GM12878 (cell line): ENCODE measurements around the gene ARL5B. TPM values are rescaled to one million over a fixed set of nuclear protein-coding genes. Genes with fewer than 3 reads are reported as not detected.

Experiments used
- ATAC-seq: fragments of 200-7000 bp; cut with Tn5 transposase; 3 replicates; pipeline ENCODE4 v1.9.1; 2020; ENCODE audit warnings: mild to moderate bottlenecking, moderate library complexity
- BruUV-seq: library from RNA; stranded (reverse); fragments of 400-500 nt; replicated peaks from 2 replicates; lab custom pipeline; 2021; lab: Mats Ljungman, UMichigan
- CTCF ChIA-PET: fragments of 300-600 bp; sonication (Branson Sonifier 250); formaldehyde crosslinking; extraction: SDS; loops from one replicate; lab custom pipeline; 2021; ENCODE audit warnings: inconsistent platforms; lab: Yijun Ruan, JAX
- POLR2A ChIA-PET: fragments of 350-600 bp; formaldehyde crosslinking; extraction: SDS; loops from one replicate; lab custom pipeline; 2021; ENCODE audit warnings: inconsistent platforms; lab: Charles Lee
- RAD21 ChIA-PET: fragments of 300-600 bp; sonication (Branson Sonifier 250); formaldehyde crosslinking; loops from one replicate; lab custom pipeline; 2023; ENCODE audit warnings: antibody characterized with exemption; ENCODE audit not compliant: unreplicated experiment; lab: Charles Lee
- SMC1A ChIA-PET: fragments of 300-600 bp; sonication (Branson Sonifier 250); formaldehyde crosslinking; loops from one replicate; lab custom pipeline; 2023; ENCODE audit not compliant: unreplicated experiment, uncharacterized antibody; lab: Charles Lee
- DNase-seq: peaks from one replicate; pipeline ENCODE4 v3.0.0-alpha.2; 2011; ENCODE audit warnings: low read depth, low spot score
- FAIRE-seq: peaks from 3 replicates; lab custom pipeline; 2011; peaks lifted over from hg19 to GRCh38; lab: Jason Lieb, UNC
- H2AFZ ChIP-seq: 2 replicates; pipeline ENCODE4 v1.6.0; 2011; ENCODE audit warnings: low read depth, low read length, control low read depth; ENCODE audit not compliant: control insufficient read depth
- H3K27ac ChIP-seq: 2 replicates; pipeline ENCODE4 v1.5.1; 2011; ENCODE audit warnings: control low read depth; ENCODE audit not compliant: control insufficient read depth, insufficient read depth
- H3K27me3 ChIP-seq, 2 experiments: replicated peaks in 1 of 2; 2 replicates each; pipeline versions ENCODE4 v1.6.0 to v1.6.1; 2011; ENCODE audit warnings: low read length in 1 of 2; ENCODE audit not compliant: control insufficient read depth in 2 of 2, insufficient read depth in 2 of 2
- H3K36me3 ChIP-seq, 2 experiments: 2 replicates each; pipeline ENCODE4 v1.5.1; 2011; ENCODE audit warnings: low read length in 1 of 2; ENCODE audit not compliant: control insufficient read depth in 2 of 2, insufficient read depth in 2 of 2
- H3K4me1 ChIP-seq: 2 replicates; pipeline ENCODE4 v1.6.1; 2011; ENCODE audit warnings: mild to moderate bottlenecking, low read length, moderate library complexity, mixed read lengths; ENCODE audit not compliant: control insufficient read depth, insufficient read depth
- H3K4me2 ChIP-seq: 2 replicates; pipeline ENCODE4 v1.6.0; 2011; ENCODE audit warnings: control low read depth; ENCODE audit not compliant: control insufficient read depth, insufficient read depth
- H3K4me3 ChIP-seq: fragments of 200-600 bp; sonication (generic); 2 replicates; pipeline ENCODE4 v1.5.1; 2016
- H3K79me2 ChIP-seq: 2 replicates; pipeline ENCODE4 v1.6.0; 2011; ENCODE audit warnings: low read length; ENCODE audit not compliant: control insufficient read depth, insufficient read depth
- H3K9ac ChIP-seq: 2 replicates; pipeline ENCODE4 v1.8.0; 2011; ENCODE audit warnings: low read length, control low read depth, mixed read lengths; ENCODE audit not compliant: control insufficient read depth, insufficient read depth
- H3K9me3 ChIP-seq: replicated peaks from 3 replicates; pipeline ENCODE4 v1.5.1; 2011; ENCODE audit warnings: mild to moderate bottlenecking, low read length; ENCODE audit not compliant: control insufficient read depth, insufficient read depth
- H4K20me1 ChIP-seq: 2 replicates; pipeline ENCODE4 v1.6.0; 2011; ENCODE audit not compliant: control insufficient read depth, insufficient read depth
- BCL11A ChIP-seq: IDR thresholded peaks from 2 replicates; pipeline ENCODE4 v1.6.1; 2011; ENCODE audit warnings: low read depth, low read length
- EZH2 ChIP-seq: IDR thresholded peaks from 2 replicates; pipeline ENCODE4 v1.6.1; 2012; ENCODE audit warnings: low read depth, mild to moderate bottlenecking, control low read depth, inconsistent platforms, low read length, borderline replicate concordance; ENCODE audit not compliant: control insufficient read depth
- FOXK2 ChIP-seq: fragments of 450-650 bp; IDR thresholded peaks from 2 replicates; pipeline ENCODE4 v1.6.1; 2017; ENCODE audit warnings: mild to moderate bottlenecking, moderate library complexity
- FOXM1 ChIP-seq: IDR thresholded peaks from 2 replicates; pipeline ENCODE4 v1.6.1; 2012; ENCODE audit warnings: low read depth, mild to moderate bottlenecking, inconsistent platforms, low read length, moderate library complexity
- GATAD2B ChIP-seq: fragments of 450-650 bp; conservative IDR thresholded peaks from 2 replicates; pipeline ENCODE4 v1.6.1; 2017; ENCODE audit warnings: low read depth, mild to moderate bottlenecking, moderate library complexity
- NFYB ChIP-seq: IDR thresholded peaks from 2 replicates; pipeline ENCODE4 v1.6.1; 2011; ENCODE audit warnings: low read depth, mild to moderate bottlenecking, low read length, improper control_type of control experiment, moderate library complexity; ENCODE audit not compliant: insufficient read depth
- PRDM15 ChIP-seq: fragments of 450-650 bp; formaldehyde crosslinking; IDR thresholded peaks from 2 replicates; pipeline ENCODE4 v1.4.0; 2020; ENCODE audit warnings: mild to moderate bottlenecking, moderate library complexity
- RUNX3 ChIP-seq: IDR thresholded peaks from 2 replicates; pipeline ENCODE4 v1.6.1; 2012; ENCODE audit warnings: low read length, inconsistent platforms
- SREBF1 ChIP-seq: IDR thresholded peaks from 2 replicates; pipeline ENCODE4 v1.6.1; 2012; ENCODE audit warnings: mild to moderate bottlenecking, low read length
- TCF12 ChIP-seq: IDR thresholded peaks from 2 replicates; pipeline ENCODE4 v1.6.1; 2011; ENCODE audit warnings: low read depth, mild to moderate bottlenecking, low read length
- YY1 ChIP-seq: IDR thresholded peaks from 2 replicates; pipeline ENCODE4 v1.6.1; 2011; ENCODE audit warnings: low read depth, mild to moderate bottlenecking, low read length
- ZBTB11 ChIP-seq: fragments of 450-650 bp; formaldehyde crosslinking; IDR thresholded peaks from 2 replicates; pipeline ENCODE4 v1.5.0; 2022; ENCODE audit warnings: mild to moderate bottlenecking, missing genetic modification characterization
- ZBTB33 ChIP-seq: fragments of 450-650 bp; IDR thresholded peaks from 2 replicates; pipeline ENCODE4 v1.6.1; 2017; ENCODE audit warnings: mild to moderate bottlenecking
- ZSCAN29 ChIP-seq: fragments of 450-650 bp; IDR thresholded peaks from 2 replicates; pipeline ENCODE4 v1.6.1; 2017; ENCODE audit warnings: mild to moderate bottlenecking, moderate library complexity
- WGBS: methylation state at CpG from one replicate; pipeline ENCODE4 v1.1.6; 2016; ENCODE audit warnings: low lambda C conversion rate; ENCODE audit not compliant: insufficient replicate concordance, insufficient coverage; ENCODE audit errors: missing lambda C conversion rate; 5-methylcytosine and 5-hydroxymethylcytosine counted together
- in situ Hi-C: fragments of 300-500 bp; cut with MboI; formaldehyde crosslinking; loops from 9 replicates; pipeline ENCODE4 v1.14.3; 2018; ENCODE audit warnings: mixed read lengths
- intact Hi-C: fragments of 100-400 bp; cut with micrococcal nuclease; formaldehyde crosslinking; loops from one replicate; pipeline ENCODE4 v1.14.2; 2022; ENCODE audit not compliant: unreplicated experiment
- polyA plus RNA-seq, 11 experiments: library from polyadenylated mRNA; depleted of rRNA in 4 of 11; unstranded in 6 of 11; stranded (reverse) in 5 of 11; fragments of >200 nt; fragmentation: Nextera tagmentation in 4 of 11; fragmentation: Illumina TruSeq in 1 of 11; extraction: Ambion mirVana in 4 of 11; extraction: Trizol in 1 of 11; gene quantifications; 1 replicate in 1 of 11; 2 replicates in 10 of 11; pipeline versions ENCODE4 v1.2.1 to v1.2.3, GENCODE V29; 2011 to 2016; ENCODE audit warnings: inconsistent platforms in 2 of 11, missing spikeins in 2 of 11, low read depth in 1 of 11
- total RNA-seq, 4 experiments: library from RNA; depleted of rRNA in 3 of 4; stranded (reverse); fragments of >200 nt in 3 of 4; fragmentation: Illumina TruSeq in 1 of 4; extraction: Trizol in 1 of 4; gene quantifications; 2 replicates each; pipeline versions ENCODE4 v1.2.1 to v1.2.3, GENCODE V29; 2013 to 2021

The ARL5B gene
- total and polyA plus RNA-seq, 10 of the 15 experiments (the other 5 are each of a cell fraction or from before 2014, with no cell fraction given), result 2.5 to 20.7 (median 9.1) TPM

GRCh38 chr10:18647945-18648344, 11.3 kb upstream of the ARL5B start:
- no TSS peak for BruUV-seq
- Histone ChIP-seq H3K36me3 (no peaks in the 10 kb centered on the region), H3K27me3 (no peaks in the 10 kb centered on the region), H4K20me1 (no peaks in the 10 kb centered on the region), H2AFZ (no peak overlapping the region), H3K27ac (no peak overlapping the region), H3K79me2 (peaks cover 38% of the 10 kb centered on the region), H3K4me2 (0 out of 2 replicates have a peak overlapping the region, but pooled peaks have one; percentile 4), H3K9ac (no peak overlapping the region), H3K4me1 (no peaks in the 10 kb centered on the region), H3K4me3 (no peak overlapping the region), H3K9me3 (no peaks in the 10 kb centered on the region)
- ChIA-PET POLR2A (interaction anchor here (0.7 to 2.7 kb wide), 2 partner anchors 11 to 14 kb away, joined by 8 to 21 read pairs; partner anchors contain the start of gene ARL5B), RAD21 (interaction anchor here (1.5 to 1.8 kb wide), 2 partner anchors 19 to 247 kb away, joined by 4 read pairs; no protein-coding TSS in a partner anchor), CTCF (interaction anchor here (0.6 to 1.9 kb wide), 4 partner anchors 8 to 453 kb away, joined by 3 to 4 read pairs (median 4); no protein-coding TSS in a partner anchor), SMC1A (interaction anchor here (0.5 to 2.8 kb wide), 7 partner anchors 8 to 514 kb away, joined by 3 to 17 read pairs (median 3); partner anchors contain the start of gene ARL5B)
- 96% methylated on average over 3 of the region's 3 CpGs for WGBS
- DNase-seq (no peak), FAIRE-seq (no peak), ATAC-seq (no peak)
- intact Hi-C loops, result no loop called here
- in situ Hi-C loops, result no loop called here
- TF ChIP-seq ZBTB11 (CRISPR knock-in tag), result no peak
- no peak for TF ChIP-seq FOXK2
- no peak for TF ChIP-seq TCF12
- no peak for TF ChIP-seq NFYB
- TF ChIP-seq ZSCAN29, result no peak
- TF ChIP-seq SREBF1, result no peak
- no peak for TF ChIP-seq GATAD2B
- TF ChIP-seq ZBTB33, result no peak
- TF ChIP-seq YY1, result no peak
- TF ChIP-seq BCL11A, result no peak
- no peak for TF ChIP-seq EZH2
- TF ChIP-seq RUNX3, result no peak
- no peak for TF ChIP-seq PRDM15 (CRISPR knock-in tag)
- TF ChIP-seq FOXM1, result no peak
